HepG2 (cell line): ENCODE measurements around the gene SLC25A47. TPM values are rescaled to one million over a fixed set of nuclear protein-coding genes. Genes with fewer than 3 reads are reported as not detected.
A peak's percentile ranks its signal among the peaks of the same experiment; 100 is the strongest.

ENCODE experiments used
- ATAC-seq: fragments of 200-7000 bp; cut with Tn5 transposase; 3 replicates; pipeline ENCODE4 v1.9.1; 2020; ENCODE audit warnings: mild to moderate bottlenecking, moderate library complexity
- BruUV-seq: library from RNA; stranded (reverse); fragments of 400-500 nt; replicated peaks from 2 replicates; lab custom pipeline; 2021; lab: Mats Ljungman, UMichigan
- CTCF ChIA-PET: fragments of 300-600 bp; formaldehyde crosslinking; extraction: SDS; loops from one replicate; lab custom pipeline; 2021; ENCODE audit warnings: low total read pairs, inconsistent platforms, low intra/inter-chr PET ratio; lab: Yijun Ruan, JAX
- POLR2A ChIA-PET: fragments of 350-600 bp; sonication (Branson Sonifier 250); formaldehyde crosslinking; loops from one replicate; lab custom pipeline; 2020; ENCODE audit warnings: antibody characterized with exemption, inconsistent platforms; lab: Yijun Ruan, JAX
- DNase-seq: peaks from one replicate; pipeline ENCODE4 v3.0.0-alpha.2; 2015; ENCODE audit warnings: low spot score
- FAIRE-seq: peaks from 3 replicates; lab custom pipeline; 2011; peaks lifted over from hg19 to GRCh38; lab: Jason Lieb, UNC
- H2AFZ ChIP-seq: one replicate; pipeline ENCODE4 v1.6.1; 2011; ENCODE audit warnings: low read length, inconsistent platforms
- H3K27ac ChIP-seq: fragments of 300-600 bp; 3 replicates; pipeline ENCODE4 v1.8.0; 2011; ENCODE audit warnings: mixed run types, mild to moderate bottlenecking, mixed read lengths, low read length, inconsistent platforms; ENCODE audit not compliant: insufficient read depth; ENCODE audit errors: extremely low read length
- H3K27me3 ChIP-seq, 2 experiments: fragments of 200-600 bp in 1 of 2; 2 replicates in 1 of 2; 3 replicates in 1 of 2; pipeline versions ENCODE4 v1.6.0 to v1.8.0; 2011; ENCODE audit warnings: low read length in 2 of 2, mild to moderate bottlenecking in 2 of 2, moderate library complexity in 2 of 2, inconsistent platforms in 1 of 2; ENCODE audit not compliant: insufficient read depth in 2 of 2, control insufficient read depth in 1 of 2
- H3K36me3 ChIP-seq, 2 experiments: fragments of 200-600 bp in 1 of 2; replicated peaks in 1 of 2; 2 replicates in 1 of 2; 3 replicates in 1 of 2; pipeline versions ENCODE4 v1.5.1 to v1.8.0; 2011; ENCODE audit warnings: low read length in 2 of 2, inconsistent platforms in 1 of 2; ENCODE audit not compliant: insufficient read depth in 2 of 2, control insufficient read depth in 1 of 2
- H3K4me1 ChIP-seq: 2 replicates; pipeline ENCODE4 v1.5.1; 2012; ENCODE audit warnings: low read length, inconsistent platforms; ENCODE audit not compliant: insufficient read depth
- H3K4me2 ChIP-seq: 2 replicates; pipeline ENCODE4 v1.6.0; 2011; ENCODE audit warnings: low read depth, low read length, inconsistent platforms
- H3K4me3 ChIP-seq, 3 experiments: fragments of 200-600 bp in 1 of 3; sonication (generic), shearing (Covaris generic) in 1 of 3; replicated peaks in 1 of 3; 2 replicates each; pipeline ENCODE4 v1.5.1; 2011 to 2016; ENCODE audit warnings: low read length in 3 of 3, inconsistent platforms in 2 of 3, low read depth in 2 of 3, mild to moderate bottlenecking in 2 of 3, control low read depth in 1 of 3, mixed read lengths in 1 of 3; ENCODE audit not compliant: insufficient read depth in 1 of 3
- H3K79me2 ChIP-seq: one replicate; pipeline ENCODE4 v1.6.1; 2011; ENCODE audit warnings: low read length, inconsistent platforms; ENCODE audit not compliant: insufficient read depth
- H3K9ac ChIP-seq: 2 replicates; pipeline ENCODE4 v1.6.0; 2011; ENCODE audit warnings: mild to moderate bottlenecking, low read depth, low read length, inconsistent platforms; ENCODE audit not compliant: insufficient read depth
- H3K9me3 ChIP-seq: 2 replicates; pipeline ENCODE4 v1.5.1; 2012; ENCODE audit warnings: mild to moderate bottlenecking, low read length
- H4K20me1 ChIP-seq: 2 replicates; pipeline ENCODE4 v1.6.0; 2011; ENCODE audit warnings: inconsistent platforms, mild to moderate bottlenecking, low read length, moderate library complexity; ENCODE audit not compliant: insufficient read depth
- AGO2 ChIP-seq: fragments of 200-400 bp; formaldehyde crosslinking; optimal IDR thresholded peaks from 2 replicates; pipeline ENCODE3; 2017; ENCODE audit warnings: mild to moderate bottlenecking, low read depth, low read length, moderate library complexity
- FOXP1 ChIP-seq, 2 experiments: fragments of 450-650 bp in 1 of 2; IDR thresholded peaks; 2 replicates each; pipeline ENCODE4 v1.6.1; 2017 to 2018; ENCODE audit warnings: antibody characterized with exemption in 1 of 2
- JUN ChIP-seq: sonication (generic); formaldehyde crosslinking; IDR thresholded peaks from 2 replicates; pipeline ENCODE4 v1.4.0; 2020; ENCODE audit warnings: mild to moderate bottlenecking, missing genetic modification reagents
- JUNB ChIP-seq: sonication (generic); formaldehyde crosslinking; IDR thresholded peaks from 2 replicates; pipeline ENCODE4 v1.8.0; 2022; ENCODE audit warnings: missing genetic modification reagents, mild to moderate bottlenecking, borderline replicate concordance
- THYN1 ChIP-seq: sonication (generic); formaldehyde crosslinking; IDR thresholded peaks from 2 replicates; pipeline ENCODE4 v1.8.1; 2023; ENCODE audit warnings: low read depth, mild to moderate bottlenecking, moderate library complexity, missing genetic modification reagents, borderline replicate concordance
- ZBTB38 ChIP-seq: sonication (generic); formaldehyde crosslinking; IDR thresholded peaks from 2 replicates; pipeline ENCODE4 v1.5.1; 2020; ENCODE audit warnings: mild to moderate bottlenecking, missing genetic modification reagents
- ZNF546 ChIP-seq: sonication (generic); formaldehyde crosslinking; conservative IDR thresholded peaks from 2 replicates; pipeline ENCODE4 v1.8.1; 2023; ENCODE audit warnings: mild to moderate bottlenecking, missing genetic modification reagents
- ZNF644 ChIP-seq: IDR thresholded peaks from 2 replicates; pipeline ENCODE4 v1.6.1; 2016; ENCODE audit warnings: low read depth
- WGBS: methylation state at CpG from one replicate; pipeline ENCODE4 v1.1.6; 2017; ENCODE audit warnings: low lambda C conversion rate; 5-methylcytosine and 5-hydroxymethylcytosine counted together
- in situ Hi-C: cut with HindIII; loops from 2 replicates; pipeline ENCODE4 v1.10.0; 2017; ENCODE audit warnings: low pct_unique_long_range_greater_than_20kb; ENCODE audit not compliant: extremely low pct_ligation_motif_present
- intact Hi-C: fragments of 100-400 bp; cut with micrococcal nuclease; formaldehyde crosslinking; loops from one replicate; pipeline ENCODE4 v1.10.0; 2022; ENCODE audit not compliant: unreplicated experiment
- polyA plus RNA-seq, 8 experiments: library from polyadenylated mRNA; depleted of rRNA in 3 of 8; stranded (reverse) in 7 of 8; unstranded in 1 of 8; fragments of >200 nt; fragmentation: Illumina TruSeq in 4 of 8; extraction: Trizol in 4 of 8; gene quantifications; 2 replicates each; pipeline versions ENCODE4 v1.2.1 to v1.2.3, GENCODE V29; 2011 to 2016; ENCODE audit warnings: low read depth in 4 of 8, missing spikeins in 1 of 8, mixed read lengths in 1 of 8; ENCODE audit not compliant: insufficient read depth in 1 of 8
- total RNA-seq, 5 experiments: library from RNA; depleted of rRNA; stranded (reverse); fragments of >200 nt; fragmentation: Illumina TruSeq; extraction: Trizol; gene quantifications; 2 replicates each; pipeline ENCODE4 v1.2.3, GENCODE V29; 2016; ENCODE audit warnings: low read depth in 1 of 5
- TF ChIP-seq, protein P1 (sequence below): IDR thresholded peaks from 2 replicates; pipeline ENCODE4 v1.6.1; 2018; ENCODE audit warnings: missing genetic modification reagents, mild to moderate bottlenecking, missing compliant biosample characterization
- TF ChIP-seq, protein P2 (sequence below): sonication (generic); formaldehyde crosslinking; IDR thresholded peaks from 2 replicates; pipeline ENCODE4 v1.5.1; 2020; ENCODE audit warnings: mild to moderate bottlenecking, missing genetic modification reagents, moderate library complexity

SLC25A47 gene
- total and polyA plus RNA-seq, 2 of the 13 experiments (the other 11 are each of a cell fraction or from before 2014, with no cell fraction given), result 1.0 to 1.7 TPM

DNA sequence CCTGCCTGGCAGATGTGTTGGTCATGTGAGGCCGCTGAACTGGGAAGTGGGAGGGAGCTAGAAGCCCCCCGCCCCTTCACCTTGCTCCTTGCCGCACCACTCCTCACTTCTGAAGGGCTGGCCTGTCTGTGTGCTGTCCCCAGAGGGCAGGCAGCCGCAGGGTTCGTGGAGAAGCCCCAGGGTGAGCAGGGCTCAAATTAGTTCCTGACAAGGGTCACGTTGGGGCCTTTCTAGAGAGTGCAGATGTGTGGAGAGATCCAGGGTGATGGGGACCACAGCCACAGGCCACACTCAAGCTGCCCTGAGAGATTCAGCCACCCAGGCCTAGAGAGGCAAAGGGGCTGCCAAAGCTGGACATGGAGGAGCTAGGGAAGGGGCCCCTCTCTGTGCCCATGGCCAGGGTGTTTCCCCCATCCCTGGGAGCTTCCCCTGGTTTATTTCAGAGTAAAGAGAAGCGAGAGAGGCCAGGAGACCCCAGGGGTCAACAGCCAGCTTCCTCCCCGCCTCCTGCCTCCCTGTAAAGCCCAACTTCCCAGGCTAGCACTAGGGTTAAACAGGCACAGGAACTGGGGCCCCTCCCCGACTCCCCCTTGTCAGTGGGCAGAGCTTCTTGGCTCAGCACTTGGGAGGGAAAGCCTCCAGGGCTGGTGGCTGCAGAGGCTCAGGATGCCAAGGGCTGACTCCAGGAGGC, 33.1 kb upstream of the SLC25A47 start:
- BruUV-seq, result TSS peak; percentile 57
- Histone ChIP-seq H3K9me3 (no peaks in the 10 kb centered on the region), H3K36me3 (no peaks in the 10 kb centered on the region; a peak in 1 of 5 replicates), H2AFZ (no peak overlapping the region), H3K27ac (peak overlapping the region; percentile 86), H3K9ac (peak overlapping the region; percentile 60), H3K27me3 (no peaks in the 10 kb centered on the region), H3K4me2 (peak overlapping the region; percentile 61), H3K79me2 (no peaks in the 10 kb centered on the region), H4K20me1 (no peaks in the 10 kb centered on the region)
- intact Hi-C loops (loop anchor here (2.0 kb wide), 1 partner anchor 15 kb away; no protein-coding TSS in a partner anchor), in situ Hi-C loops (no loop called here)
- ATAC-seq (peak; percentile 2), FAIRE-seq (no peak)
- CTCF ChIA-PET, result no interaction called here
- 0 out of 2 replicates have a peak, but pooled peaks have one; percentile 23 for TF ChIP-seq ZBTB38 (CRISPR knock-in tag)
- no peak for TF ChIP-seq THYN1 (CRISPR knock-in tag)
- TF ChIP-seq FOXP1 (IDR thresholded peaks at IDR 0.05), result no peak
- TF ChIP-seq FOXP1 (CRISPR knock-in tag; IDR thresholded peaks at IDR 0.05), result no peak
- no peak for TF ChIP-seq JUNB (CRISPR knock-in tag)
- no peak for TF ChIP-seq JUN (CRISPR knock-in tag)
- TF ChIP-seq ZNF546 (CRISPR knock-in tag), result 0 out of 2 replicates have a peak, but pooled peaks have one; percentile 31
- TF ChIP-seq, protein P1, sequence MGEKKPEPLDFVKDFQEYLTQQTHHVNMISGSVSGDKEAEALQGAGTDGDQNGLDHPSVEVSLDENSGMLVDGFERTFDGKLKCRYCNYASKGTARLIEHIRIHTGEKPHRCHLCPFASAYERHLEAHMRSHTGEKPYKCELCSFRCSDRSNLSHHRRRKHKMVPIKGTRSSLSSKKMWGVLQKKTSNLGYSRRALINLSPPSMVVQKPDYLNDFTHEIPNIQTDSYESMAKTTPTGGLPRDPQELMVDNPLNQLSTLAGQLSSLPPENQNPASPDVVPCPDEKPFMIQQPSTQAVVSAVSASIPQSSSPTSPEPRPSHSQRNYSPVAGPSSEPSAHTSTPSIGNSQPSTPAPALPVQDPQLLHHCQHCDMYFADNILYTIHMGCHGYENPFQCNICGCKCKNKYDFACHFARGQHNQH (CRISPR knock-in tag), result no peak
- TF ChIP-seq, protein P2, sequence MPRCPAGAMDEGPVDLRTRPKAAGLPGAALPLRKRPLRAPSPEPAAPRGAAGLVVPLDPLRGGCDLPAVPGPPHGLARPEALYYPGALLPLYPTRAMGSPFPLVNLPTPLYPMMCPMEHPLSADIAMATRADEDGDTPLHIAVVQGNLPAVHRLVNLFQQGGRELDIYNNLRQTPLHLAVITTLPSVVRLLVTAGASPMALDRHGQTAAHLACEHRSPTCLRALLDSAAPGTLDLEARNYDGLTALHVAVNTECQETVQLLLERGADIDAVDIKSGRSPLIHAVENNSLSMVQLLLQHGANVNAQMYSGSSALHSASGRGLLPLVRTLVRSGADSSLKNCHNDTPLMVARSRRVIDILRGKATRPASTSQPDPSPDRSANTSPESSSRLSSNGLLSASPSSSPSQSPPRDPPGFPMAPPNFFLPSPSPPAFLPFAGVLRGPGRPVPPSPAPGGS (CRISPR knock-in tag), result 0 out of 2 replicates have a peak, but pooled peaks have one; percentile 20
- TF ChIP-seq AGO2, result peak; percentile 50
- TF ChIP-seq ZNF644 (CRISPR knock-in tag), result no peak
- TF ChIP-seq, all 625 proteins: peak for 4
- Histone ChIP-seq H3K4me3 (peak overlapping the region in 1 of 3 experiments; percentile 54; a peak in 2 of 6 replicates), H3K4me1 (peaks cover 77% of the 10 kb centered on the region)
- WGBS, result 57% methylated on average over 5 of the region's 9 CpGs
- POLR2A ChIA-PET, result interaction anchor here (0.9 to 1.7 kb wide), 7 partner anchors 12 to 97 kb away, joined by 3 to 8 read pairs (median 6); partner anchors contain the start of gene SLC25A29
- no peak for DNase-seq
